Measurements from ENCODE around the gene SLC5A10.
A peak's percentile ranks its signal among the peaks of the same experiment; 100 is the strongest.

Gene SLC5A10

DNA sequence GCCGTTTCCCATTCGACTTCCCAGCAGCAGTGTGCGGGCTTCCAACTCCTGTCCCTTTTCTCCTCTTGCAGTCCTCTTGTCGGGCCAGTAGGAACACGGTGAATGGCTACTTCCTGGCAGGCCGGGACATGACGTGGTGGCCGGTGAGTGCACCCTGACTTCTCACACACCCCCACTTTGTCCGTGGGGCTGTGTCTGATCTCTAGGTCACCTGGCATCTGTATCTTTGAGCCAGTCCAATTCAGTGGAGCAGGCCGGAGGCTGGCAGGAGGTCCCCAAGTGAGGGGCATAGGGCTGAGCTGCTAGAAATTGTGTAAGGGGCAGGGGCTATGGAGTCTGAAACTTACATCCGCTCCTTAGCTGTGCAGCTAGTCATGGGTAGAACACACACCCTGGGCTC is 6.6 kb downstream of the SLC5A10 start:
- H3K9me3 ChIP-seq (ENCODE audit: control insufficient read depth in 2 of 2, low read length in 2 of 2) = no peaks in the 10 kb centered on the region
- peaks cover 16% of the 10 kb centered on the region for H3K4me1 ChIP-seq (ENCODE audit: control insufficient read depth, insufficient read depth, low read length)
- no peak overlapping the region for H3K4me3 ChIP-seq (ENCODE audit: low read length in 2 of 2)
- no peaks in the 10 kb centered on the region for H3K36me3 ChIP-seq (ENCODE audit: control insufficient read depth in 2 of 2, insufficient read depth in 2 of 2, low read length in 2 of 2)
- no peaks in the 10 kb centered on the region for H3K27me3 ChIP-seq (ENCODE audit: control insufficient read depth in 1 of 2, insufficient read depth in 2 of 2, low read length in 2 of 2)
- no peak overlapping the region for H3K27ac ChIP-seq (ENCODE audit: low read length)
- H3K9ac ChIP-seq (ENCODE audit: low read length in 2 of 2) = no peak overlapping the region

- Histone ChIP-seq H3K9ac (ENCODE audit: low read length in 2 of 2) (no peak overlapping the region), H3K9me3 (ENCODE audit: control insufficient read depth in 2 of 2, low read length in 2 of 2) (no peaks in the 10 kb centered on the region), H3K27ac (ENCODE audit: low read length) (no peak overlapping the region), H3K27me3 (ENCODE audit: control insufficient read depth in 1 of 2, insufficient read depth in 2 of 2, low read length in 2 of 2) (no peaks in the 10 kb centered on the region), H3K36me3 (ENCODE audit: control insufficient read depth in 2 of 2, insufficient read depth in 2 of 2, low read length in 2 of 2) (no peaks in the 10 kb centered on the region), H3K4me3 (ENCODE audit: low read length in 2 of 2) (no peak overlapping the region), H3K4me1 (ENCODE audit: control insufficient read depth, insufficient read depth, low read length) (peaks cover 16% of the 10 kb centered on the region)
These were observed 7.3 kb downstream of the SLC5A10 start for GRCh38 chr17:18959071-18959844.

DNA sequence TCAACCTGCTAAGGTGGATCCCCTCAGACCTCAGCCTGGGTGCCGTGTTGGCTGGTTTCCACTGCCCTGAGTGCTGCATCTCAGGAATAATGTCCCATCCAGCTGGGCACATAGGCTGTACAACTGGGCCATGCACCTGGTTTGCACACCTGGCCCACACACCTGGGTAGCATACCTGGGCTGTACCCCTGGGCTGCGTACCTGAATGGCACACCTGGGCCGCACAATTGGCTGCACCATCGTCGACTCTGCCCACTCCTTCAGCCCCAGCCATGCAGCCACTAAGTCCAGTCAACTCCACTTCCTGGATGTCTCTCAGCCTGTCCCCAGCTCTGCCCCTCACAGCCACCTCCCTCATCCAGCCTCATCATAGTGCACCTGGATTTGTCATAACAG is 7.9 kb downstream of the SLC5A10 start:
- no peak overlapping the region for H3K27ac ChIP-seq (ENCODE audit: low read length)
- H3K9ac ChIP-seq (ENCODE audit: low read length in 2 of 2) = no peak overlapping the region
- H3K9me3 ChIP-seq (ENCODE audit: control insufficient read depth in 2 of 2, low read length in 2 of 2) = no peaks in the 10 kb centered on the region
- H3K36me3 ChIP-seq (ENCODE audit: control insufficient read depth in 2 of 2, insufficient read depth in 2 of 2, low read length in 2 of 2) = no peaks in the 10 kb centered on the region
- no peak overlapping the region for H3K4me3 ChIP-seq (ENCODE audit: low read length in 2 of 2)
- peaks cover 16% of the 10 kb centered on the region for H3K4me1 ChIP-seq (ENCODE audit: control insufficient read depth, insufficient read depth, low read length)
- no peaks in the 10 kb centered on the region for H3K27me3 ChIP-seq (ENCODE audit: control insufficient read depth in 1 of 2, insufficient read depth in 2 of 2, low read length in 2 of 2)

- H3K4me1 ChIP-seq (ENCODE audit: control insufficient read depth, insufficient read depth, low read length) = peaks cover 16% of the 10 kb centered on the region
- no peaks in the 10 kb centered on the region for H3K9me3 ChIP-seq (ENCODE audit: control insufficient read depth in 2 of 2, low read length in 2 of 2)
- H3K4me3 ChIP-seq (ENCODE audit: low read length in 2 of 2) = no peak overlapping the region
- no peaks in the 10 kb centered on the region for H3K27me3 ChIP-seq (ENCODE audit: control insufficient read depth in 1 of 2, insufficient read depth in 2 of 2, low read length in 2 of 2)
- no peak overlapping the region for H3K27ac ChIP-seq (ENCODE audit: low read length)
- H3K36me3 ChIP-seq (ENCODE audit: control insufficient read depth in 2 of 2, insufficient read depth in 2 of 2, low read length in 2 of 2) = no peaks in the 10 kb centered on the region
- H3K9ac ChIP-seq (ENCODE audit: low read length in 2 of 2) = no peak overlapping the region
These were observed 8.3 kb downstream of the SLC5A10 start for GRCh38 chr17:18960241-18960665.

DNA sequence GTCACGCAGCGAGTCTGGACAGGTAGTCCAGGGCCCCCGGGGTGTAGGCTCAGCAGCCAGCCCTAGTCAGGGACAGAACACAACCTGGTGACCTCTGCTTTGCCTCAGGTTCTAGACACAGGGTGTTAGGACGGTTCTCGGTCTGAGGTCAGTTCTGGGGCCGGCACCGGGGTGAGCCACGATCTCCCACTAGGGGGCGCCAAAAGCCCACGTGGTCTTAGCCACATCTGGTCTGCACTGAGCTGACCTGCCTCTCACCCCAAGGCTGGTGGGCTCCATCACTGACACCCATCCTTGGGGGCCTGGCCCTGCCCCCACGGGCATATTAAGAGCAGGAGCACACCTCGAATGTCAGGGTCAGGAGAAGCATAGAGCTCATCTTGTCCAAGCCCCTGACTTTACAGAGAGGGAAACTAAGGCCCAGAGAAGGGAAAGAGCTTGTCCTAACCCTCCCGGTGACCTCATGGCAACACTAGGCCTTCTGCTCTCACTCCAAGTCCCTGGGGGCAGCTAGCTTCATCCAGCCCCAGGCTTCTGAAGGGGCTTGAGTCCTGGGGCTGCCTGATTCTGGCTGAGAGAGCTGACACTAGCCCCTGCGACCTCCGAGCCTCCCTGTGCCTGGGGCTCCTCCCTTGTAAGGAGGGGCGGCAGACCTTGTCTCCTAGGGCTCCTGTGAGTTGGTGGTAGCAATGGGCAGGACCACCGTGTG is 9.0 kb downstream of the SLC5A10 start:
- Histone ChIP-seq H3K9ac (ENCODE audit: low read length in 2 of 2) (peak overlapping the region in 1 of 2 donors; percentile 21), H3K4me1 (ENCODE audit: control insufficient read depth, insufficient read depth, low read length) (peaks cover 16% of the 10 kb centered on the region), H3K27ac (ENCODE audit: low read length) (no peak overlapping the region), H3K9me3 (ENCODE audit: control insufficient read depth in 2 of 2, low read length in 2 of 2) (no peaks in the 10 kb centered on the region), H3K27me3 (ENCODE audit: control insufficient read depth in 1 of 2, insufficient read depth in 2 of 2, low read length in 2 of 2) (no peaks in the 10 kb centered on the region), H3K4me3 (ENCODE audit: low read length in 2 of 2) (no peak overlapping the region), H3K36me3 (ENCODE audit: control insufficient read depth in 2 of 2, insufficient read depth in 2 of 2, low read length in 2 of 2) (no peaks in the 10 kb centered on the region)

DNA sequence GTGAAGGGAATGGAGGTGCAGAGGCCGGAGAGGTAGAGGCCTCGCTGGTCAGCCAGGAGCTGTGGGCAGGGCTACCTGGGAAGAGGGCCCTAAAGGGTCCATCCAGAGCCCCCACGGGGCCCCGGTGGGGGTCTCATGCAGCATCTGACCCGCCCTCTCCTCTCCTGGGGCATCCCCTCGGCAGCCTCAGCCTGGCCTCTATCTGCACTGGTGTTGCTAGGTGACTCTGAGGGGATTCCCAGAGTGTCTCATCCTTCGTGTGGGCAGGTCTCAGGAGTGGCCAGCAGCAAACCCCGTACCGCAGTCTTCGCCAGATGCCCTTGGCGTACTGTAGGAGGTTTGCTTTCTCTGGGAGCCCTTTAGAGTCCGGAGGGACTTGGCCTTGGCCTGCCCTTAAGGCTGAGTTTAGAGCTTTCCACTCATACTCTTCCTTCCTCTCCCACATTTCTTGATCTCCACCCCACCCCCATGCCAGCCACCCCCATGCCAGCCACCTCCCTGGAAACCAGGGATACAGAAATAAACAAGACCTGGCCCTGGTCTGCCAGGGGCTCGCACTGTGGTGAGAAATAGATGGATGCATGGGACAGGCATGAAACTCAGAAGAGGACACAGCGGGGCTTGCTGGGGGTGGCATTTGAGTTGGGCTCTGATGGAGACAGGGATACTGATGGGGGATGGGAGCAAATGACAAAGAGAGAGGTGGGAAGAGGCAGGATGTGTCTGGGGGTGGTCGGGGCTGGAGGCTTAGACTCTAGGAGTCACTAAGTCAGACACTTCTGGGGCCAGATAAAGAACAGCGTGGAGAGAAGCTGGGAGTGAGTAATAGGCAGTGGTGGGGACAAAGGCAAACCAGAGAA is 9.9 kb downstream of the SLC5A10 start:
- no peaks in the 10 kb centered on the region for H3K9me3 ChIP-seq (ENCODE audit: control insufficient read depth in 2 of 2, low read length in 2 of 2)
- no peaks in the 10 kb centered on the region for H3K27me3 ChIP-seq (ENCODE audit: control insufficient read depth in 1 of 2, insufficient read depth in 2 of 2, low read length in 2 of 2)
- H3K36me3 ChIP-seq (ENCODE audit: control insufficient read depth in 2 of 2, insufficient read depth in 2 of 2, low read length in 2 of 2) = no peaks in the 10 kb centered on the region
- peaks cover 16% of the 10 kb centered on the region for H3K4me1 ChIP-seq (ENCODE audit: control insufficient read depth, insufficient read depth, low read length)
- H3K4me3 ChIP-seq (ENCODE audit: low read length in 2 of 2) = no peak overlapping the region
- peak overlapping the region in 1 of 2 donors; percentile 21 for H3K9ac ChIP-seq (ENCODE audit: low read length in 2 of 2)
- no peak overlapping the region for H3K27ac ChIP-seq (ENCODE audit: low read length)

- Histone ChIP-seq H3K9ac (ENCODE audit: low read length in 2 of 2) (no peak overlapping the region), H3K9me3 (ENCODE audit: control insufficient read depth in 2 of 2, low read length in 2 of 2) (no peaks in the 10 kb centered on the region), H3K27ac (ENCODE audit: low read length) (no peak overlapping the region)
These were observed 10.5 kb downstream of the SLC5A10 start for GRCh38 chr17:18962494-18962815.

DNA sequence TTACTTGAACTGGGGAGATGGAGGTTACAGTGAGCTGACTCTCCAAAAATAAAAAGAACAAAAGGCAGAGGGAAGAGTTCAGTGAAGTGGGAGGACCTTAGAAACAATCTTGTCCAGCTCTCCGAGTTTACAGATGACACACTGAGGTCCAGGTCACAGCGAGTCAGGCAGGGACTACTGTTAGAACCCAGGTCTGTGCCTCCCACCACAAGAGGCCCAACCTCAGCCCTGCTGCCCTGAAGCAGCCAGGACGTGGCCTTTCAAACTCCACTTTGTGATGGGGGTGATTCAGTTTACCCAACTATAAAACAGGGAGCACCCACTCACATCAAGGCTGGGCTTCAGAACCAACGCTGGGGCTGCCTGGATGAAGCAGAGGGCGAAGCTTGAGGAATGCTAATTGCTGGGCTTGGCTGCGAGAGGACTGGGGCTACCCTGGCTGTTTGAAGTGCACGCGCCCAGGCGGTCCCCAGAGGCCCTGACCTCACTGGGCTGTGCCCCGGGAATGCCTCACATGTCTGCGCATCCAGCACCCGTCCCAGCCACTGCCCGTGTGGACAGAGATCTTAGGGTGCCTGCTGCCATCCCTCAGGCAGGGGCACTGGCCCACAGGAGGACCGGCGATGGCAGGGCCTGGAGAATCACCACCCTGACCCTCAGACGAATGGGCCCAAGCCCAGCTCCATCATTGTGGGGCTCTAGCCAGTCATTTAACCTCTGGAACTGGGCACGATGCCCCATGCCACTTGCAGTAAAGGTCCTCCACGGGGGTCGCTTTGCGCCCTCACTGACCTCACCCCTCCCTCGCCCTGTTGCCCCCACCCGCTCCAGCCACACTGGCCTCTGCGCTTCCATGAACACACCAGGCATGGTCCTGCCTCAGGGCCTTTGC is 11.4 kb downstream of the SLC5A10 start:
- Histone ChIP-seq H3K9me3 (ENCODE audit: control insufficient read depth in 2 of 2, low read length in 2 of 2) (no peaks in the 10 kb centered on the region), H3K4me1 (ENCODE audit: control insufficient read depth, insufficient read depth, low read length) (peaks cover 16% of the 10 kb centered on the region), H3K27ac (ENCODE audit: low read length) (no peak overlapping the region), H3K27me3 (ENCODE audit: control insufficient read depth in 1 of 2, insufficient read depth in 2 of 2, low read length in 2 of 2) (no peaks in the 10 kb centered on the region), H3K9ac (ENCODE audit: low read length in 2 of 2) (no peak overlapping the region), H3K4me3 (ENCODE audit: low read length in 2 of 2) (no peak overlapping the region), H3K36me3 (ENCODE audit: control insufficient read depth in 2 of 2, insufficient read depth in 2 of 2, low read length in 2 of 2) (no peaks in the 10 kb centered on the region)

More at GRCh38 chr17:18962494-18962815, 10.5 kb downstream of the SLC5A10 start:
- no peaks in the 10 kb centered on the region for H3K27me3 ChIP-seq (ENCODE audit: control insufficient read depth in 1 of 2, insufficient read depth in 2 of 2, low read length in 2 of 2)
- H3K36me3 ChIP-seq (ENCODE audit: control insufficient read depth in 2 of 2, insufficient read depth in 2 of 2, low read length in 2 of 2) = no peaks in the 10 kb centered on the region
- no peak overlapping the region for H3K4me3 ChIP-seq (ENCODE audit: low read length in 2 of 2)
- H3K4me1 ChIP-seq (ENCODE audit: control insufficient read depth, insufficient read depth, low read length) = peaks cover 16% of the 10 kb centered on the region

DNA sequence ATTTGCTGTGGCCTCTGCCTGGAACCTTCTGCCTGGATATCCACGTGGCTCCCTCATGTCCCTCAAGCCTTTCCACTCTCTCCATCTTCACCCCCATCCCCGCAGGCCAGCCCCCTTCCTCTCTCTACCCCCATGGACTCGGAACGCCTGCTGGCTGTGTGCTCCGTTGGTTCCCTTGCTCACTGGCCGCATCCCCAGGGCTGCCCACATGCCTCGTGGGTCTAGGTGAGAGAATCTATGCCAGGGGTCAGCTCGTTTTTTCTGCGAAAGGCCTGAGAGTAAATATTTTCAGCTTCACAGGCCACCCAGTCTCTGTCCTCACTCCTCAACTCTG is 12.0 kb downstream of the SLC5A10 start:
- H3K27me3 ChIP-seq (ENCODE audit: control insufficient read depth in 1 of 2, insufficient read depth in 2 of 2, low read length in 2 of 2) = no peaks in the 10 kb centered on the region
- H3K27ac ChIP-seq (ENCODE audit: low read length) = no peak overlapping the region
- peaks cover 16% of the 10 kb centered on the region for H3K4me1 ChIP-seq (ENCODE audit: control insufficient read depth, insufficient read depth, low read length)
- H3K36me3 ChIP-seq (ENCODE audit: control insufficient read depth in 2 of 2, insufficient read depth in 2 of 2, low read length in 2 of 2) = no peaks in the 10 kb centered on the region
- no peaks in the 10 kb centered on the region for H3K9me3 ChIP-seq (ENCODE audit: control insufficient read depth in 2 of 2, low read length in 2 of 2)
- H3K4me3 ChIP-seq (ENCODE audit: low read length in 2 of 2) = no peak overlapping the region
- no peak overlapping the region for H3K9ac ChIP-seq (ENCODE audit: low read length in 2 of 2)

- peaks cover 16% of the 10 kb centered on the region for H3K4me1 ChIP-seq (ENCODE audit: control insufficient read depth, insufficient read depth, low read length)
- H3K36me3 ChIP-seq (ENCODE audit: control insufficient read depth in 2 of 2, insufficient read depth in 2 of 2, low read length in 2 of 2) = no peaks in the 10 kb centered on the region
- no peak overlapping the region for H3K4me3 ChIP-seq (ENCODE audit: low read length in 2 of 2)
- H3K27me3 ChIP-seq (ENCODE audit: control insufficient read depth in 1 of 2, insufficient read depth in 2 of 2, low read length in 2 of 2) = no peaks in the 10 kb centered on the region
- H3K9me3 ChIP-seq (ENCODE audit: control insufficient read depth in 2 of 2, low read length in 2 of 2) = no peaks in the 10 kb centered on the region
- H3K27ac ChIP-seq (ENCODE audit: low read length) = no peak overlapping the region
- H3K9ac ChIP-seq (ENCODE audit: low read length in 2 of 2) = no peak overlapping the region
These were observed 12.6 kb downstream of the SLC5A10 start for GRCh38 chr17:18964550-18964949.

All from stomach smooth muscle (tissue), 2 donors.